Measurements from ENCODE around the gene HDAC4.

Gene HDAC4

DNA sequence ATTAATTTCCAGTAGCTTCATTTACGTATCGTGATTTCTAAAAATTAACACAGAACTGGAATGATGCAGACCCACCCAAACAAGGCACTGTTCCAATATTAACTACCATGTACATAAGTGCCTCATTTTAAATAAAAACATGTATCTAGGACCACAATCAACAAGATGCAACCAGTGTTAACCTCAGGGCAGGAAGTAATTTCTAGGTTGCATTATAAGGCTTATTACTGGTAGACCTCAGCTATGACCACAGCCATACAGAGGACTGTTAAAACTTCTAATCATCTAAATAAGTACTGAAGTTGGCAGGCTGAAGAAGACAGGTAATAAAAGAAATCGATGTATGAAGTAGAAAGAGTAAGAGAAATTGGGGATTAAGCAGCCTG lies 262.9 kb downstream of the HDAC4 start:
- no peak for DNase-seq (ENCODE audit: low read depth)

- DNase-seq (ENCODE audit: low read depth), result no peak
Observed at GRCh38 chr2:239137165-239137897, 263.5 kb downstream of the HDAC4 start.

- DNase-seq (ENCODE audit: low read depth), result no peak
Observed at GRCh38 chr2:239136762-239137161, 264.1 kb downstream of the HDAC4 start.

DNA sequence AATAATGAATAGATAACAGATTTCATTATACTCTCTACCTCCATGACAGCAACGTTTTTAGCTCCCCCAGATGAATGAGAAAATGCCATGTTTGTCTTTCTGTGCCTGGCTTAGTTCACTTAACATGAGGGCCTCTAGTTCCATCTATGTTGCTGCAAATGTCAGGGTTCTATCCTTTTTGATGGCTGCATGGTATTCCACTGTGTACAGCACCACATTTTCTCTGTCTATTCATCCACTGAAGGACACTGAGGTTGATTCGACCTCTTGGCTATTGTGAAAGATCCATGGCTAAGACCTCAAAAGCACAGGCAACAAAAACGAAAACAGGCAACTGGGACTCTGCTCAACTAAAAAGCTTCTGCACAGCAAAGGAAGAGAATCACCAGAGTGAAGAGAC lies 264.6 kb downstream of the HDAC4 start:
- no peak for DNase-seq (ENCODE audit: low read depth)

GRCh38 chr2:239135531-239135930 lies 265.3 kb downstream of the HDAC4 start:
- no peak for DNase-seq (ENCODE audit: low read depth)

GRCh38 chr2:239133945-239134570 lies 266.8 kb downstream of the HDAC4 start:
- DNase-seq (ENCODE audit: low read depth), result no peak

DNA sequence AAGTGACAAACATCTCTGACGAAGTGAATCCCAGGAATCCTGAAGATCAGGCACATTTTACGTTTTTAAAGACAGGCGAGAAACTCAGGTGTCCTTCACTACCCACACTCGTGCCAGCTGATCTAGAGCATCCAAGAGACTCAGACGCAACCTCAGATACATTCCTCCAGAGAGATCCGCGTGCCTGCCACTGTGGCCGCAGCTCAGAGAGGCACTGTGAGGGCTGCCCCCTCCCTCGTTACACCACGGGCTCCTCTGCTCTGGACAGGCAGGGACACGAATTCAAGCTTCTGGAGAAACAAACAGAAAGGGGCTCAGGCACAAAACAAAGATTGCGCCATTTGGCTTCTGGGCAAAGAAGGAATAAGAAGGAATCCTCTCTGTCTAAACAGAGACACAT lies 268.0 kb downstream of the HDAC4 start:
- no peak for DNase-seq (ENCODE audit: low read depth)

DNA sequence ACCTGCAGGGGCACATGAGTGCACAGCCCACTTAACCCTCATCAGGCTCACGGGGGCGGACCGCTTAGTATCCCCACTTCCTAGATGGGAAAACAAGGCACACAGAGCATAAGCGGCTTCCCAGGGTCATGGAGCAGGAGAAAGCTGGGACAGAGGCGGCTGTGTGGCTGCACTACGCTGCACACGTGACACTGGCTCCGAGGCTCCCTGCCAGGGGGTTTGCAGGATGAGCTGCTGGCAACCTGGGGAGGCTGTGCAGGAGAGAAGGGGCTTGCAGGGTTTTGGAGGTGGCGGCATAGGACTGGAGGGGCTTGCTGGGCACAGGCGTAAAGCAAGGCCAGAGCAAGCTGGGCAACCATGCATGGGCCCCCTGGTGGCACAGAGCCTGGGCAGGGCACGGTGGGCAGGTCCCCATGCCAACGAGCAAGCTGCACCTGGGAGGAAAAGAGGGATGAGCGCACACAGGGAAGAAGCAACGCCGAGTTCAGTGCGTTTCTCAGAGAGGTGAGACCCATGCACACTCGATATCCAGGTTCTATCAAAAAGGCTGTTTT lies 268.6 kb downstream of the HDAC4 start:
- no peak for DNase-seq (ENCODE audit: low read depth)

GRCh38 chr2:239131521-239131920 lies 269.3 kb downstream of the HDAC4 start:
- DNase-seq (ENCODE audit: low read depth), result no peak

- DNase-seq (ENCODE audit: low read depth), result no peak
Observed at GRCh38 chr2:239130786-239131325, 270.0 kb downstream of the HDAC4 start.

DNA sequence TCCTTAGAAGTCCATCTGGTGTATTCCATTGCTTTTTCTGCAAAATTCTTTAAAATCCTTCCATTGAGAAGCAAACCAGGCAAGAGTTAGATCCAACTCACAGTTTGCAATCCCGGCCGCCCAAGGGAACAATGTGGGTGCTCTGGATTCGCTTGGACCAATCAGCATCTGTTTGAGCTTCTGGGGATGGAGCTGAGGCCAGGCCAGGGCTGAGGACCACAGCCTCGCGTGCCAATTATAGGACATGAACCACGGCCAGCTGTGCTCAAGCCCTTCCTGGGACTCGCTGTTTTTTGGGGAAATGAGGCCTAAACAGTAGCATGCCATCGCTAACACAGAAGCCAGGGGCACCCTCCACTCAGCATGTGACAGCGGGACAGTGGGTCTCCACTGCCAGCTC lies 270.8 kb downstream of the HDAC4 start:
- DNase-seq (ENCODE audit: low read depth), result no peak

- DNase-seq (ENCODE audit: low read depth), result no peak
Observed at GRCh38 chr2:239129147-239129920, 271.5 kb downstream of the HDAC4 start.

DNA sequence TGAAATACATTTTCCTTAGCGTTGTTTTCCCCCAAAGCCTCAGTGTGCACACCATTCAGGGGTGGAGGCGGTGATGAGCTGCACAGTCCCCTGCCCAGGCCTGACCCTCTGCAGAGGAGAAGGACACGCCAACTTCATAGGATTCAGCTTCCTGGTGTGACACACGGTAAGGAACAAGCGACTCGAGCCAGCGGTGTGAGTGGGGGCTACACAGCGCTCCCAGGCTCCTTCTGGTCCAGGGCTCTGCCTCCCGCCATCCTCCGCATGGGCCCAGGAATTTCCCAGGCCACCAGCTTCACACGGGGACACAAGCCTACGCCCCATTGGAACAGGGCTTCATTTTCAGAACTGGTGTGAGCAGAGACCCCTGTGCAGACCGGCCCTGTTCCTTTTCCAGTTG lies 272.1 kb downstream of the HDAC4 start:
- DNase-seq (ENCODE audit: low read depth), result no peak

GRCh38 chr2:239127513-239127912 lies 273.3 kb downstream of the HDAC4 start:
- no peak for DNase-seq (ENCODE audit: low read depth)

- DNase-seq (ENCODE audit: low read depth), result no peak
Observed at GRCh38 chr2:239125726-239126675, 274.8 kb downstream of the HDAC4 start.

- no peak for DNase-seq (ENCODE audit: low read depth)
Observed at GRCh38 chr2:239124152-239124899, 276.5 kb downstream of the HDAC4 start.

DNA sequence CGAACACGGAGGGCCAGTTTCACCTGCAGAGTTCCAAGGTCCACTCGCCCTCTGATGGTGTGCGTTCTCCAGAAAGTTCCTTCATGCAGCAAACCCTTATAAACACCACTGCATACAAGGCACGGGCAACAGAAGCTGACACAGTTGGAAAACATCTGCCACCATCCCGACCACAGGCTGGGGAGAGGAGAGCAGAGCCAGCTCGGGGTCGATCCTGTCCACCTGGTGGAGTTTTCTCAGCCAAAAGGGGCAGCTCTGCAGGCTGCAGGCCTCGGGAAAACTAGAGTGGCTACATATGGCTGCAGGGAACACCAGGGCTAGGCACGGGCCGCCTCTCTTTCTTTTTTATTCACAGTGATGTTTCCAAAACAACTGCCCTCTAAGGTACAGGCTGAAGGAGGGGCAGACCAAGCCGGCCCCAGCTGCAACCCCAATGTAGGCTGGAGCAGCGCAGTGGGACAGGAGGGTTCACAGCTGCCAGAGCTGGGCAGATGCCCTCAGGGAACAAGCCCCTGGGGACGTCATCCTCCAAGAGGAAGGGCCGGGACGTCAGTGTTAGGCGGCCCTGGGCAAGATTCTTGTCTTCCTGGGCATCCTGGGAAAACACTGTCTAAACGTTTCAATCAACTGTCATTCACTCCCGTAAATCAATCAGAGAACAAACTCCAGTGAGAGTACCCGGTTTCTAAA lies 278.3 kb downstream of the HDAC4 start:
- no peak for DNase-seq (ENCODE audit: low read depth)

DNA sequence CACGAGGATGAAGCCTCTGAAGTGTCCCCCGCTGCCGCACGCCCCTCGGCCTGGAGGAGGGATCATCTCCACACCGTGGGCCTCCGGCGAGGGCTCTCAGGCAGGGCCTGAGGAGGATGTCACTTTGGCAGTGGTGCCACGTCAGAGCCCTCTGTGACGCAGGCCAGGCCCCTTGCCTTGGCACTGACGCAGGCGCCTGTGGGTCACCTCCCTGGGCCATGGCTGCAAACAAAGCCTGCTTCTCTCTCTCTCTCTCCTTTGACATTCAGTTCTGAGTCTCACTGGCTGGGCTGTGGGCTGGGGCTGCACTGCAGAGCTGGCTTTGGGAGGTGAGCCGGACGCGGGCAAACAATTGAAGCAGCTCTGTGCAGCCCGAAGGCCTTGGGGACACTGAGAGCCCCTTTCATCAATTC lies 279.2 kb downstream of the HDAC4 start:
- no peak for DNase-seq (ENCODE audit: low read depth)

- DNase-seq (ENCODE audit: low read depth), result no peak
Observed at GRCh38 chr2:239120664-239121063, 280.2 kb downstream of the HDAC4 start.
